Kidney (tissue), 14 donors: ENCODE results near the gene SLN. TPM values are rescaled to one million over a fixed set of nuclear protein-coding genes. Genes with fewer than 3 reads are reported as not detected.

ENCODE experiments used
- DNase-seq, 5 donors: peaks; one replicate each; pipeline ENCODE4 v3.0.0-alpha.2; 2013 to 2020
- FAIRE-seq: peaks from 2 replicates; lab custom pipeline; 2012; peaks lifted over from hg19 to GRCh38; lab: Jason Lieb, UNC
- H3K27ac ChIP-seq, 2 donors: one replicate each; pipeline ENCODE4 v1.7.0; 2013; ENCODE audit warnings: low read depth in 2 of 2, low read length in 2 of 2, inconsistent platforms in 1 of 2
- H3K27me3 ChIP-seq: one replicate; pipeline ENCODE4 v1.7.1; 2013; ENCODE audit warnings: low read length, inconsistent platforms; ENCODE audit not compliant: control insufficient read depth, insufficient read depth
- H3K36me3 ChIP-seq, 3 donors: one replicate each; pipeline versions ENCODE4 v1.7.0 to v1.7.1; 2013; ENCODE audit warnings: low read length in 3 of 3, control low read depth in 1 of 3, inconsistent platforms in 1 of 3; ENCODE audit not compliant: insufficient read depth in 3 of 3, control insufficient read depth in 2 of 3
- H3K4me1 ChIP-seq, 3 donors: one replicate each; pipeline versions ENCODE4 v1.7.0 to v1.7.1; 2013; ENCODE audit warnings: low read length in 3 of 3, inconsistent platforms in 1 of 3, low read depth in 1 of 3; ENCODE audit not compliant: control insufficient read depth in 2 of 3, insufficient read depth in 2 of 3
- H3K4me3 ChIP-seq, 3 donors: one replicate each; pipeline versions ENCODE4 v1.7.0 to v1.8.1; 2013; ENCODE audit warnings: low read length in 3 of 3, control low read depth in 1 of 3, inconsistent platforms in 1 of 3
- H3K9ac ChIP-seq, 3 donors: one replicate each; pipeline versions ENCODE4 v1.7.0 to v1.7.1; 2013; ENCODE audit warnings: low read length in 3 of 3, control low read depth in 1 of 3, inconsistent platforms in 1 of 3
- H3K9me3 ChIP-seq, 3 donors: one replicate each; pipeline versions ENCODE4 v1.7.0 to v1.7.1; 2013; ENCODE audit warnings: low read length in 3 of 3, control low read depth in 1 of 3, inconsistent platforms in 1 of 3; ENCODE audit not compliant: control insufficient read depth in 2 of 3, insufficient read depth in 1 of 3
- intact Hi-C: fragments of 100-400 bp; cut with DNase I; formaldehyde crosslinking; loops from one replicate; pipeline ENCODE4 v1.11.1; 2022
- polyA plus RNA-seq: library from polyadenylated mRNA; stranded (reverse); fragments of 350-450 nt; fragmentation: Illumina TruSeq; extraction: RNeasy Lipid Tissue Mini Kit (QIAGEN cat#74804); gene quantifications from one replicate; pipeline ENCODE4 v1.2.3, GENCODE V29; 2014; ENCODE audit warnings: low read depth, low replicate concordance; ENCODE audit not compliant: insufficient read depth
- total RNA-seq: library from RNA; stranded (reverse); fragmentation: NEBNext Ultra II Directional; extraction: Animal tissue kit (Norgen Biotek cat#: 25700); gene quantifications from one replicate; pipeline ENCODE4 v1.2.1, GENCODE V29; 2021
- TF ChIP-seq, protein P1 (sequence below): IDR thresholded peaks from 3 replicates; pipeline ENCODE4 v1.5.1; 2012; ENCODE audit warnings: mild to moderate bottlenecking, moderate library complexity, borderline replicate concordance; ENCODE audit not compliant: insufficient read depth; ENCODE audit errors: extremely low read depth
- donor health status: control.
- donor health status: control.
- donor health status: control.
- donor health status: control.
- donor health status: control.
- donor health status: DM: yes; HTN: yes; CAD: no.
- donor health status: Normal renal cell carcinoma (clear cell type).

SLN gene
- total and polyA plus RNA-seq, 2 donors from 2014 or later, result not detected

DNA sequence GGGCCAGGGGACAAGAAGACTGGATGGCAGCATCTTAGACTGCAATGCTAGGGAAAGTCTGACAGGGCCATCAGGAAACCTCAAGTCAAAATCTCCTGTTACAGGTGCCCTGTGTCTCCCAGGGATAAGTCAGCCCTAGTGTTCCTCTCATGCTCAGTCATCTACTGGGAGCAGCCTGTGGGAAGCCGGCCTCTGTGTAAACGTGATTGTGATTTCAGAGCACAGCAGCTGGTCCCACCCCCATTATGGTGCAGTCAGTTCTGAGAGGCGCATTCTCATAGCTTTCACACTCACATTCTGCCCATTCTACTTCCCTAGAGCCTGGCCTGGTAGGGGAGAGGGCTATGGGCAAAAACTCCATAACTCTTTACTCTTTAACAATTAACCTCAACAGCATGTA, 7.2 kb upstream of the SLN start:
- Histone ChIP-seq H3K27ac (no peak overlapping the region), H3K9me3 (peaks cover 0 to 2% (median 0%) of the 10 kb centered on the region in 3 donors), H3K4me3 (no peak overlapping the region), H3K27me3 (no peaks in the 10 kb centered on the region), H3K36me3 (no peaks in the 10 kb centered on the region), H3K9ac (no peak overlapping the region), H3K4me1 (no peaks in the 10 kb centered on the region)
- TF ChIP-seq, protein P1, sequence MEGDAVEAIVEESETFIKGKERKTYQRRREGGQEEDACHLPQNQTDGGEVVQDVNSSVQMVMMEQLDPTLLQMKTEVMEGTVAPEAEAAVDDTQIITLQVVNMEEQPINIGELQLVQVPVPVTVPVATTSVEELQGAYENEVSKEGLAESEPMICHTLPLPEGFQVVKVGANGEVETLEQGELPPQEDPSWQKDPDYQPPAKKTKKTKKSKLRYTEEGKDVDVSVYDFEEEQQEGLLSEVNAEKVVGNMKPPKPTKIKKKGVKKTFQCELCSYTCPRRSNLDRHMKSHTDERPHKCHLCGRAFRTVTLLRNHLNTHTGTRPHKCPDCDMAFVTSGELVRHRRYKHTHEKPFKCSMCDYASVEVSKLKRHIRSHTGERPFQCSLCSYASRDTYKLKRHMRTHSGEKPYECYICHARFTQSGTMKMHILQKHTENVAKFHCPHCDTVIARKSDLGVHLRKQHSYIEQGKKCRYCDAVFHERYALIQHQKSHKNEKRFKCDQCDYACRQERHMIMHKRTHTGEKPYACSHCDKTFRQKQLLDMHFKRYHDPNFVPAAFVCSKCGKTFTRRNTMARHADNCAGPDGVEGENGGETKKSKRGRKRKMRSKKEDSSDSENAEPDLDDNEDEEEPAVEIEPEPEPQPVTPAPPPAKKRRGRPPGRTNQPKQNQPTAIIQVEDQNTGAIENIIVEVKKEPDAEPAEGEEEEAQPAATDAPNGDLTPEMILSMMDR, result no peak
- FAIRE-seq (no peak), DNase-seq (no peak)
- intact Hi-C loops, result no loop called here

DNA sequence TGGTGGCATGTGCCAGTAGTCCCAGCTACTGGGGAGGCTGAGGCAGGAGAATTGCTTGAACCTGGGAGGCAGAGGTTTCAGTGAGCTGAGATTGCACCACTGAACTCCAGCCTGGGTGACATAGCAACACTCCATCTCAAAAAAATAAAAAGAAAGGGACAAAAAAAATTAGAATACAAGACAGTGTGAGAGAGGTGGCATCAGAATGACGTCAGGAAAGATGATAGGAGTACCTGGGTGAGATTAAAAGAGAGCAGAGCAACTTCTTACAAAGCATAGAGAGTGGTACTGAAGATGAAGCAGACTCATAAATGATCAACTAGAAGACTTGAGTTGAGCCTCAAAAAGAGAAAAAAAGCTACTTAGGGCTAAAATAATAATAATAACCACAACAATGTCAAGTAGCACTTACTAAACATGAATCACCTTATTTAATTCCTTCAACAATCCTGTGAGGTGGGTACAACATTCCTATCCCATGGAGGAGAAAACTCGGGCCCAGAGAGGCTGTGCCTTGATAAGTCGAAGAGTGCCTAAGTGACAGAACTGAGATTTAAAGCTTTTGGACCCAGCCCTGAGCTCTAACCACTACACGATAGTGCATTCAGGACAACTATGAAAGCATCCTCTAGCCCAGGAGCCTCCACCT, 5.2 kb upstream of the SLN start:
- intact Hi-C loops, result no loop called here
- Histone ChIP-seq H3K36me3 (no peaks in the 10 kb centered on the region), H3K4me1 (no peaks in the 10 kb centered on the region), H3K27me3 (no peaks in the 10 kb centered on the region), H3K27ac (no peak overlapping the region), H3K4me3 (no peak overlapping the region), H3K9me3 (peaks cover 0 to 2% (median 0%) of the 10 kb centered on the region in 3 donors), H3K9ac (no peak overlapping the region)
- TF ChIP-seq, protein P1, result no peak
- DNase-seq (no peak), FAIRE-seq (no peak)

DNA sequence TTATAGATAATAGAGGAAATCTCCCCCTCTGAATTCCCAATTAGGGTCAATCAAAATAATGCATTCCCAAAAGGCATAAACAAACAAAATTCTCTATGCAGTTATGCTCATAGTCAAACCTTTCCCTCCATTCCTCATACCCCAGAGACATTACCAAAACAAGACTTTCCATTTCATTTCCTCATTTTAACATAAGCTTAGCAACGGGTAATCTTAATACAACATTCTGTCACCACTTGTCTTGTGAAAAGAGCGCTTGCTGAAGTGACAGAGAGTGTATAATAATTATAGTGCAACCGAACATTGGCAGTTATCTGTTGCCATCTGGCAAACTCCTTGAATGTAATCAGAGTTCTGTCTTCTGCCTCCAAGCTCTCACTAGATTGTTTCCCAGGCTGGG, 1.2 kb upstream of the SLN start:
- no peak for DNase-seq
- Histone ChIP-seq H3K9me3 (peaks cover 0 to 2% (median 0%) of the 10 kb centered on the region in 3 donors), H3K9ac (no peak overlapping the region), H3K36me3 (no peaks in the 10 kb centered on the region), H3K27me3 (no peaks in the 10 kb centered on the region), H3K4me3 (no peak overlapping the region), H3K27ac (no peak overlapping the region), H3K4me1 (no peaks in the 10 kb centered on the region)
- TF ChIP-seq, protein P1, result no peak
- no peak for FAIRE-seq
- intact Hi-C loops, result no loop called here

DNA sequence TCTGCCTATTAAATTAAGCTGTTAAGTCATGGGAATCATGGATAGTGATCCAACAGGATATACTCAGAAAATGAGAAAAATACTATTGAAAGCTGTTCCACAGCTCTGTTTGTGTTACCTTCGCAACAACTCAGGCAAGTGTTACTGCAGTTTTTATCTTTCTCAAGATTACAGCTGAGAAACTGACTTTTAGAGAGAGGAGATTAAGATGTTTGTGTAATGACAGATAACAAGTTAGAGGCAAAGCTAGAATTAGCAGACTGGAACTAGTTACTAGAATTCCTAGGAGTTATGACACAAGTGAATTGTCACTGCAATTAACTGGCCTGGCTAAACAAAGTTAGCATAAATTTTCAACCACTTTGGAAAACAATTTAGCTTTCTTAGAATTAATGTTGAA, 1.6 kb downstream of the SLN start:
- Histone ChIP-seq H3K9ac (no peak overlapping the region), H3K27ac (no peak overlapping the region), H3K27me3 (no peaks in the 10 kb centered on the region), H3K4me1 (no peaks in the 10 kb centered on the region), H3K9me3 (no peaks in the 10 kb centered on the region), H3K36me3 (no peaks in the 10 kb centered on the region), H3K4me3 (no peak overlapping the region)
- TF ChIP-seq, protein P1, result no peak
- no peak for DNase-seq
- intact Hi-C loops, result no loop called here
- FAIRE-seq, result no peak
